Left kidney (tissue), 2 donors: Measurements from ENCODE around the gene OLA1. TPM values are rescaled to one million over a fixed set of nuclear protein-coding genes. Genes with fewer than 3 reads are reported as not detected.

Experiments used
- DNase-seq: peaks from one replicate; pipeline ENCODE4 v3.0.0-alpha.2; 2013
- polyA plus RNA-seq: library from polyadenylated mRNA; unstranded; fragments of 120-200 nt; gene quantifications from one replicate; pipeline ENCODE4 v1.2.1, GENCODE V29; 2013; ENCODE audit not compliant: insufficient read length

OLA1 gene
- polyA plus RNA-seq, 1 donor: 159 TPM

DNA sequence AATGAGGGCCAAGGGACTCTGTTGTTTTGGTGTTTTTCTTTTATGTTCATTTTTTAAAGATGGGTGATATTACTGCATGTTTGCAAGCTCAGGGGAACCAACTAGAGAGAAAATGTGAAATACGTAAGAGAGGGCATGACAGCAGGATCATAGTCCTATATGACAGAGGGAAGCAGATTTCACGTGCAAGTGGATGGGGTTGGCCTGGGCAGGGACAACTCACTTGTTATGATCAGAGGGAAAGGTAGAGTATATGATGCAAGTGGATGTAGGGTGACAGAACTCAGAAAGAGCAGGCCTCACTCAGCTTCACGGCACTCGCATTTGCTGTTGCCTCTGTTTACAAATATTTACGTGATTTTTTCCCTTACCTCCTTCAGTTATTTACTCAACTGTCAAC lies 67.0 kb downstream of the OLA1 start:
- DNase-seq: no peak

DNA sequence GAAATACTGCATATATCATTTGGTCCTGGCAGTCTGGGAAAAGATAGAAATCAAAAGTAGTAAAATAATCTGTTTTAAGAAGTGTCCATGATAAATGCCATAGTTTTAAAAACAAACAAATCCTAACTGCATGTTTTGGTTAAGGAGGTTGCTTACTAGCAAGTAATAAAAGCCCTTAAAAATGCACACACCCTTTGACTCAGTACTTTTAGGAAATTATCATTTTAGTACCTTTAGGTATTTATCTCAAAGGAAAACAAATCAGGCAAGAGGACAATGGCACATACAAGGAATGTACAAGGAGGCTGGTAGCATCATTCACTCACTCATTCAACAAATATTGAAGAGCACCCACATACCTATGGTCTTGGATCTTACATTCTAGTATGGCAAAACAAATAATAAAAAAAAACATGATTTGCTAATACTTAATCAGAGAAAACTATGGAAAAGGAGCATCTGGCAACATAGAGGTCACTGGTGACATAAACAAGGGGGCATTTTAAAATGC lies 67.6 kb downstream of the OLA1 start:
- DNase-seq: no peak

DNA sequence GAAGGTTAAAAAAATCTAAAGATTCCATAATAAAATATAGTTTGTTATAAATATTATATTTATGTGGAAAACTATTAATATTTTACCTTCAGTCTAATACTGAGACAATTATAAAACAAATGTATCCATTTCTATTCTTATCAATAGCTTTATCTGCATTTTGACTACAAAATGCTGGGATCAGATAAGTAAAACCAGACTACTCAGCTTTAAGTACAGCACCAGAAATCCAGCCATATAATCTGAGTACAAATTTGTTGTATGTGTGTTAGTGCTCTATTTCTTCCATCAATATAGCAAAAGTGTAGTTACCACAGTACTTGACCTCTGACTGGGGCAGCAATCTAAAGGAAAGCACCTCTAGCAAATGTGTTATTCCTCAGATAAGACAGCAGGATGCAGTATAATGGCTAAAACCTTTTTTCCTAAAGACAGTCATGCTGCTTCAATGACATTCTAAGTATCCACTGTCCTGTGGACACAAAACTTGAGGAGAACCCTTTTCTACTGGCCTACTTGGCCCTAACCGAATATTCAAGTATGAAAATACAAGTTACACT lies 68.1 kb downstream of the OLA1 start:
- DNase-seq: no peak

DNA sequence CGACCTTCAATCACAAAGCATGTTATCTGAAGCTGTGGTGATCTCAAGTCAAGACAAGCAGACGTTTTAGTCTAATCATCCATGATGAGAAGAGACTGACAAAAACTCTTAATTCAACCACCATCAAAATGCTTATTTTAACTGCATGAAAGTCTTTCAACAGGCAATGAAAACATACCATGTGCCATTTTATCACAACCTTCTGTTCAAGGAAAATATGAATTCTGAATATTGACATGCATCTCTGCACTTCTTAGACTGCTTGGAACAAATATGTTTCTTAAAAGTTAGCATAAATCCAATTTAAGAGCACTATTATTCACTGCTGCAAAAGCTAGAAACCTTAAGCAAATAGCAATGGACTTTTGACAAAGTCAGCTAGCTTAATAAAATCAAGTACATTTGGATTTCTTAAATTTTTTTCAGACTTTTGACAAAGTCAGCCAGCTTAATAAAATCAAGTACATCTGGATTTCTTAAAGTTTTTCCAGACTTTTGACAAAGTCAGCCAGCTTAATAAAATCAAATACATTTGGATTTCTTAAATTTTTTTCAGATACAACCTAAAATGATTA lies 70.9 kb downstream of the OLA1 start:
- no peak for DNase-seq

DNA sequence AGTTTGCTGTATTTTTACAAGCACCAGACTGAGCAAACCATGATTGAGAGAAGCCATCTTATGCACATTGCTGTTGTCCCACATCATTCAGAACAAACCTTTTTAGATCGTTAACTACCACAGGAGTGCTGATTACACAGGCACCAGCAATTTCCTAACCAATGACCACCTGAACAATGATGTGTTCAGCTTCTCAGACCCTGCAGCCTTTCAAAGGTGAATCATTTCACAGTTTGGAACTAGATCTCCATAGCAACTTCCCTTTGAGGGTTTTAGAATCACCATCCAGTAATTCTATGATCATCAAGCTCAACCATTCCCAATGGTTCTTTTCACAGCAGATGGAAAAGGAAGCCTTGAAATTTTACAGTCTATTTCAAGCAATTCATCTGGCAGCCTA lies 71.4 kb downstream of the OLA1 start:
- no peak for DNase-seq

DNA sequence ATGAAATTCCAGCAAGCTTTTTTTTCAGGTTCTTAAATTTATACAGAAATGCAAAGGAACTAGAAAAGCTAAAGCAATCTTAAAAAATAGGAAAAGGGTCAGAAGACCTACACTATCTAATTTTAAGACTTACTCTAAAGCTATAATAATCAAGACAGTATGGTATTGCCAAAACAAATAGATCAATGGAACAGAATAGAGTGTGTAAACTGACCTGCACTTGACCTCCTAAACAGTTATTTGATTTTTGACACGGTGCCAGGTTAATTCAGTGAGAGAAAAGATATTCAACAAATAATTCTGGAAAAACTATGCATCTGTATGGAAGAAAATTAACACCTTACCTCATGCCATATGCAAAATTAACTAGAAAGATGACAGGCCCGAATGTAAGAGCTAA lies 73.6 kb downstream of the OLA1 start:
- no peak for DNase-seq

DNA sequence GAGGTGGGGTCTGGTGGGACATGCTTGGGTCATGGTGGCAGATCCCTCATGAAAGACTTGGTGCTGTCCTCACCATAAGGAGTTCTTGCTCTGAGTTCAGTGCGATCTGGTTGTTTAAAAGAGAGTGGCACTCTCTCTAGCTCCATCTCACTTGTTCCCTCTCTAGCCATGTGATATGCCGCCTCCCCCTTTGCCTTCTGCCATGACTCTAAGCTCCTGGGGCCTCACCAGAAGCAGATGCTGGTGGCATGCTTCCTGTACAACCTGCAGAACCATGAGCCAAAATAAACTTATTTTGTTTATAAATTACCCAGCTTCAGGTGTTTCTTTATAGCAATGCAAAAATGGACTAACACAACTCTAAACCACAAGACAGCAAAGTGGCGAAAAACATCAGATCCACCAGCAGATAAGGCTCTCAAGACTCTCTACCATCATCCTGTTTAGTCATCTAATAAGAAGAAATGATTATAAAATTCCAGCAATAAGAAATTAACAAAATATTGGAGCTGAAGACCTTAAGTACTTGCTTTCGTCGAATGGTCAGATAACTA lies 75.5 kb downstream of the OLA1 start:
- no peak for DNase-seq

DNA sequence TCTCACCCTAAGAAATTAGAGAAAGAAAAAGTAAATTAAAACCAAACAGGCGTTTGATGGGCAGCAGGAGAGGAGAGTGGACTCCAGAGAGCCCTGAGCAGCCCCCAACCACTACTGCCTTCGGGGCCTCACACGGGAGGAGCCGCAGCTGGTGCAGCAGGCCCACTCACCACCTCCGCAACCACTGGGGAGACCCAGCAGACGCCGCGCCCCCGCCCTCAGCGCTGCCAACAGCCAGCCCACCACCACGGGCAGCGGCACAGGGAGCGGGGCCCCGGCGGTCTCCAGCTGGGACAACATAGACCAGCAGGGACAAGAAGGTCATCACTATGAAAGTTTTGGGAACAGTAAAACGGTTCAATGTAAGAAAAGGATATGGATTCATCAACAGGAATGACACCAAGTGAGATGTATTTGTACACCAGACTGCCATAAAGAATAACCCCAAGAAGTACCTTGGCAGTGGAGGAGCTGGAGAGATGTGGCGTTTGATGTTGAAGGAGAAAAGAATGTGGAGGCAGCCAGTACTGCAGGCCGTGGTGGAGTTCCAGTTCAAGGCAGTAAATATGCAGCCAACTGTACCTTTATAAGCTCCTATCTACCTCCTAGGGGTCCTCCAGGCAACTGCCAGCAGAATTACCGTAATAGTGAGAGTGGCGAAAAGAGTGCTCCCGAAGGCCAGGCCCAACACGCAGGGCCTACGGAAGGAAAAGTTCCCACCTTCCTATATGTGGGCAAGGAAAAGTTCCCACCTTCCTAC lies 76.5 kb downstream of the OLA1 start:
- DNase-seq: no peak

DNA sequence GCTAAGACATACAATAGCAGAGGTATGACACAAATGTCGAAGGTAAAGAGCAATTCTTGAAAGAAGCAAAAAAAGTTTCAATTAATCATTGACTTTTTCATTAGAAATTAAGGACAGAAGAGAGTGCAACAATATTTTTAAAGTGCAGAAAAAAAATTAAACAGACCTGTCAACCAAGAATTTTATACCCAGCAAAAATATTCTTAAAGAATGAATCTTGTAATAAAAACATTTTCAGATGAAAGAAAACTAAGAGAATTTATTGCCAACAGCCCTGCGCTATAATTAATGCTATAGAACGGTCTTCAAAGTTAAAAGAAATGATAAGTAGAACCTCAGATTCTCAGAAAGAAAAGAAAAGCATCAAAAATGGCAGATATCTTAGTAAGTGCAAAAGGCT lies 79.0 kb downstream of the OLA1 start:
- DNase-seq: no peak

DNA sequence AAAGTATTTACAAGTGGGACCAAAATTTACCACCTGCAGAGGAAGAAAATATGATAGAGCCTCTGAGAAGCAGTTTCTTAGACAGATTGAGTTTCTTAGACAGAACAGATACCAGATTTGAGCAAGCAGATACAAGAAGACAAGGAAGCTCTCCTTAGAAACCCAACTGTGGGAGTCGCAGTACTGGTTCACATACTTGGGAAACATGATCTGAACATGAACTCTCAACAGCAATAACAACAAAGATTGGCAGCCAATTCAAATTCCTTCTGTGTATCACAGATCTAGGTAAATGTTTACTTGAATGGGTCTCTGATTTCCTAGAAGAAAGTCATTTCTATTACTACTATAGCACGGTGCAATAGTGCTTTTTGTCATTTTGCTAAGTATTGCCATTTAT lies 82.1 kb downstream of the OLA1 start:
- no peak for DNase-seq

DNA sequence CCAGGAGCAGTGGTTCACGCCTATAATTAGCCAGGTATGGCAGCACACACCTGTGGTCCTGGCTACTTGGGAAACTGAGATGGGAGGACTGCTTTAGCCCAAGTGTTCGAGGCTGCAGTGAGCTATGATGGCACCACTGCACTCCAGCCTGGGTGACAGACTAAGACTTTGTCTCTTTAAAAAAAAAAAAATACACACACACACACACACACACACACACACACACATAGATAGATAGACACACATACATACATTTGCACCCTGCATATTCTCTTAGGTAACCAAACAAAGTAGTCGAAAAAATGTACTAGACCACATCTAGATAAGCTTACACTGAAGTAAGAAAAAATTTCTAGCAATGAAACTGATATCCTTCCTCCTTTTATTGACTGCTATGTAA lies 86.8 kb downstream of the OLA1 start:
- no peak for DNase-seq

DNA sequence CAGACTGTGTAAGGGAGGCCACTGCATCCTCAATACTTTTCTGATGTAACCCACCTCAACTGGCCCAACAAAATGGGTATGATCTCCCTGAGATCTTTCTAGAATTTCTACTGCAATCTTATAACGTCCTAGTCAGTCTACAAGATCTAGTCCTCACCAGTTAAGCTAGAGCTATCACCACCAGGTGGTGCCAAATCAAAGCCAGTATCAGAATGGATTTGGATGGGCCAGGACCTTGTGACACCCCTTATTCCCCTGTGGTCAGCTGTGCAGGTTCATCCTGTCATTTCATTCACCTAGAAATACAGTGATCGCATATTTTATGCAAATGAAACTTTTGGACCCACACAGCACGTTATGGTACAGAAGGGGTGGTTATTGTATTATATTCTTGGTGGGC lies 90.3 kb downstream of the OLA1 start:
- peak; percentile 27 for DNase-seq

DNA sequence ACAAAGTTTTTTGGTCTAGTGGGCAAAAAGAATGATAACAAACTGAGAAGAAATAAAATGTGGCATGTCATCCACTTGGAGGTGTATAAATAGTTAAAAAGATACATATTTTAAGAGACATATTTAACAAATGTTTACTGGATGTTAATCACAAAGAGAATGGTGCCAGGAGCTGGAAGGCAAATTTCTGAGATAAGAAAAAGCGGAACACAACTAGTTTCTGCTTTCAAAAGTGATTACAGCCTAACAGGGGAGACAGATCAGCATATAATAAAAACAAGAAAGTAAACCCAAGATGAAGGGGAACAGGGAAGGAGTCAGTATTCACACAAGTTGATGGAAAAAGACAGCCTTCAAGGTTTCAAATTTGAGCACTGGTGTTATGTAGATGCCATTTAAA lies 91.3 kb downstream of the OLA1 start:
- DNase-seq: no peak

DNA sequence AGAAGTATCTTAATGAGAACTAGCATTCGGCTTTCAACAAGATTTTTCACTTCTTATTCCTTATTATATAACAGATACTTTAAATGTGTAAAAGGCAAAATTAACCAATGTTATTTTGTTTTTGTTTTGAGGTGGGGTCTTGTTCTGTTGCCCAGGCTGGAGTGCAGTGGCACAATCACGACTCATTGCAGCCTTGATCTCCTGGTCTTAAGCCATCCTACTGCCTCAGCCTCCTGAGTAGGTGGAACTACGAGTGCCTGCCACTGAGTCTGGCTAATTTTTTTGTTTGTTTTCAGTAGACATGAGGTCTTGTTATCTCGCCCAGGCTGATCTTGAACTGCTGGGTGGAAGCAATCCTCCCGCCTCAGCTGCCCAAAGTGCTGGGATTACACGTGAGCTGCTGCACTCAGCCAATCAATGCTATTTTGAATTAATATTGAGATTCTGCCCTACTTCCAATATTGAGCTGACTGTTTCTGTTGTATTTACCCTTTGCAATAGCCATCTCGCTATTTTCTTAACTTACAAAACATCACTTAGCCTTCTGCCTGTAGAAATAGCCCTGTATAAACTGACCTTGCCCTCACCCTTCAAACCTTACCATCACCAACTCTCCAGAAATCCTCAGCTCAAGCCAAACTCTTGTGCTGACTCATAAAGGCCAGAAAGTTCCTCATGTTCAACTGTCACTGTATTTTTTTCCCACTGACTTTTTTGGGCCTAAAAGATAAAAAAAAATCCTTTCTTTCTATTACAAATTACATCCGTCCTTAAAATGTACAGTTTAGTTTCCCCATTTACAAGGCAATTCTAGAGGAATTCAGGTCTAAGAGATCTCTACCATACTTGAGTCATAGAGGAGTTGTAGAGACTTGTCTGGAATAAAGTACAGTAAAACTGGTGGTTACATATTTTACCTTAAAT lies 94.3 kb downstream of the OLA1 start:
- no peak for DNase-seq

DNA sequence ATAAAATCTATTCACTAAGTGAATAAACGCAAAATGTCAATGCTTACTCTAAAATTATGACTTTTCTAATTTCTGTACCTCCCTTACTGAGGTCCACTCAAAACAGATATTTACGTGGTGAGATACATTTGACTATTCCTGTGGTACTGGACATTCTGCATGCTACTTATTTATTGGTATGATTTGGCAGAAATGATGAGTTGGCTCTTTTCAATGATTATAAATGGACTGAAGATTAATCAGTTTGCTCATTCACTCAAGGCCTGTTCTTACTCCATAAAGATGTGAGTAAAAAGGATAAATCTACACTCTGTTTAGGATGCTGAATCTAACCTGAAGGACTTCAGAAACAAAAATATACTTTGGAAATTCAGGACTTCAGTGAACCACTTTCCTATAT lies 98.8 kb downstream of the OLA1 start:
- no peak for DNase-seq

DNA sequence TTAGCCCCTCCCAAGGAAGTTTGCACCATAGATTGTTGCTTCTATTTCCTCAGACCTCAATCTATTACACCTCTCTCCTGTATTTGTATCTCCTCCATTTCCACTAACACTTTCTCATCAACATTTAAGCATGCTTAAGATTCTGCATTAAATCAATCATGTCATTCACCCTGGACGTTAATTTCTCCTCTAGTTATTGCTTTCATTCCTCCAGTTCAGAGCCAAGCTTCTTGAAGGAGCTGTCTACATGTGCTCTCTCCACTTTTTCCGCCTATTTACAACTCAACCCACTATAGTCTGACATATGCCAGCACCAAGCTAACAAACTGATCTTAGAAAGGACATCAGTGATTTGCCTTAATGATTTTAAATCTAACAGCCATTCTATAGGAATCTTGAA lies 99.5 kb downstream of the OLA1 start:
- DNase-seq: no peak

DNA sequence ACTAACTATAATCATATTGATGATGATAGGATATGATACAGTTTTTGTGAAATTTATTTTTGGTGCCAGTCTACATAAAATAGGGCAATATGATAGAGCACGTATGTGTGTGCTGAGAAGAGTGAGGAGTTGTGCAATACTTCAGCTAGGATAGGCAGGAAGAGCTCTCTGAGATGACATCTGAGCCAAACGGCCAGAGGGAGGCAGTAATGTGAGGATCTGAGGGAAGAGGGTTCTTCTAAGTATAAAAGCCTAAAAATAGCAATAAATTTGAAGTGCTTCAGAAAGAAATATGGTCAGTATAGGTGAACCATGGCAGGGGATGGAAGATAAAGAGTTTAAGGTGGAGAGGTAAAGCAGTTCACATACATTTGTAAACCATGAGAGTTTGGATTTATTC lies 102.5 kb downstream of the OLA1 start:
- DNase-seq: no peak

DNA sequence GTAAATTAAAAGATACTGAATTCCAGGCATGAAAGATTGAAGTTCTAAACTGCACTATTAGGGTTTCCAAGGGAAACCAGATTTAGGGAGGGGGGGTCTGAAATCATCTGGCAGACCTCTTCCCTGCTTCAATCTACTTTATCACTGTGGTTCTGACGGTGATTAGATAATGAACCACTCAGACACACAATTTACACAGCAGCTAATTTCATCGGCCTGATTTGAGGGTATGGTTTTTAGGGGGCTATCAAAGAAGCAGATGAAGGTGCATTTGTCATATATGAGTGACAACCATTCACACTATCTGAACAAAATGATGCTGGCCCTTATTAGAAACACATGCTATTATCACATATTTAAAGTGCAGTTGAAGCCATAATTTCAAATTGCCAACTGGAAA lies 106.0 kb downstream of the OLA1 start:
- DNase-seq: no peak

DNA sequence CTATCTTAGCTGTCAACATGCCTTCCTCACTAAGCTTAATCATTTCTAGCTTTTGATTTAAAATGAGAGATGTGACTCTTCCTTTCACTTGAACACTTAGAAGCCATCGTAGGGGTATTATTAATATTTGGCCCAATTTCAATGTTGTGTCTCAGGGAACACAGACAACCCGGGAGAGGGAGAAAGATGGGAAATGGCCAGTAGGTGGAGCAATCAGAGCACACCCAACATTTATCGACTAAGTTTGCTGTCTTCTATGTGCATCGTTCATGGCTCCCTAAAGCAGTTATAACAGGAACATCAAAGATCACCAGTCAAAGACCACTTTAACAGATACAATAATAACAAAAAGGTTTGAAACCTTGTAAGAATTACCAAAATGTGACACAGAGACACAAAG lies 110.2 kb downstream of the OLA1 start:
- DNase-seq: no peak

DNA sequence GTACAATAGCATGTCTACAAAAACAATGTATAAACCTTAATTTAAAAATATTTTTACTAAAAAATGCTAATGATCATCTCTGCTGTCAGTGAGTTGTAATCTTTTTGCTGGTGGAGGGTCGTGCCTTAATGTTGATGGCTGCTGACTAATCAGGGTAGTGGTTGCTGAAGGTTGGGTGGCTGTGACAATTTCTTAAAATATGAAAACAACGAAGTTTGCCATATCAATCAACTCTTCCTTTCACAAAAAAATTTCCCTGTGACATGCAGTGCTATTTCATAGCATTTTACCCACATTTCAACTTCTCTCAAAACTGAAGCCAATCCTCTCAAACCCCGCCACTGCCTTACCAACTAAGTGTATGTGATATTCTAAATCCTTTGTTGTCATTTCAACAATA lies 112.4 kb downstream of the OLA1 start:
- no peak for DNase-seq

DNA sequence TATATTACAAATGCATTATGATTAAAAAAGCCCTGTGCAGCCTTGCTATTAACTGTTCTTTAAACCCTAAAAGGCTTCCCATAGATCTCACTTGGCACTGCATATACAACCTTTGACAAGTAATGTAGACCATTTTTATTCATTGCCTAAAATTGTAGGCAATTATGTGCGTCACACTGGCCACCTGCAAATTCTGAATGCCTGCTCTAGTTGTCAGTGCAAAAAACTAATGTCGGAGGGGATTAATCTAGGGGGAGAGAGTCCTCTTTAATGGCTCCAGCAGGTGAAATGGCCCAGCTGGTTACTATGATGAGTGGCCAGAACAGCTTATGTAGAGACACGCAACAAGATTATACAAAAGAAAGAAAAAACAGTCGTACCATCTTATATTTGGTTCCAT lies 123.2 kb downstream of the OLA1 start:
- DNase-seq: peak; percentile 7

DNA sequence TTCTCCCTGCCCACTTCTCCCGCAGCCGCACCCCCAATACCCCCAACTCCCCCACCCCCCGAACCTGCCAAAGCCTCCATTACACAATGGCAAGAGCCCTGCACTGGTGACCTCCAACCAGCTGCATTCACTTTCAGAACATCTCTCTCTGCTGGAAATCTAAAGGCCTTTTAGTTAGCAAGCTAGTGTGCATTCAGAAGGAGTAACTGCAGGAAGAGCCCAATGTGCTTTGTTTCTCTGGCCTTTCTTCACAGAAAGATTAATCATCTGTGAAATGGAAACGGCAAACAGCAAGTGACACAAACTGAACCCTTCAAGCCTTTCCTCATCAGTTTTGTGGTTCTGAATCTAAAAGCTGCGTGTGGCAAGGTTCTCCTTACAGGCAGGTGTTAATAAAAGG lies 124.2 kb downstream of the OLA1 start:
- peak; percentile 10 for DNase-seq
